DMS153 (cell line): ENCODE data around the gene ADAT3.
"Not testable (repeated sequence)": the region's sequence is repeated elsewhere in the genome, so short reads cannot be mapped to it uniquely, and the experiment has no call there.

Experiments used
- DNase-seq: peaks from one replicate; lab custom pipeline; 2025; lab: John Stamatoyannopoulos, UW

ADAT3 gene

GRCh38 chr19:1866693-1867348 lies 38.4 kb upstream of the ADAT3 start:
- DNase-seq: no peak

- DNase-seq: no peak
Observed at GRCh38 chr19:1867349-1867724, 37.9 kb upstream of the ADAT3 start.

GRCh38 chr19:1868971-1869370 lies 36.2 kb upstream of the ADAT3 start:
- DNase-seq: no peak

GRCh38 chr19:1871140-1871597 lies 34.0 kb upstream of the ADAT3 start:
- DNase-seq: no peak

- no peak for DNase-seq
Observed at GRCh38 chr19:1871630-1872029, 33.6 kb upstream of the ADAT3 start.

GRCh38 chr19:1872807-1873523 lies 32.2 kb upstream of the ADAT3 start:
- DNase-seq: no peak

GRCh38 chr19:1873524-1874473 lies 31.4 kb upstream of the ADAT3 start:
- no peak for DNase-seq

- no peak for DNase-seq
Observed at GRCh38 chr19:1874554-1875185, 30.5 kb upstream of the ADAT3 start.

- not testable (repeated sequence) for DNase-seq
Observed at GRCh38 chr19:1875265-1875645, 29.9 kb upstream of the ADAT3 start.

GRCh38 chr19:1875646-1876495 lies 29.3 kb upstream of the ADAT3 start:
- DNase-seq: peak; percentile 52

- DNase-seq: not testable (repeated sequence)
Observed at GRCh38 chr19:1876496-1877279, 28.5 kb upstream of the ADAT3 start.

GRCh38 chr19:1877280-1877660 lies 27.9 kb upstream of the ADAT3 start:
- not testable (repeated sequence) for DNase-seq

GRCh38 chr19:1878583-1878982 lies 26.6 kb upstream of the ADAT3 start:
- not testable (repeated sequence) for DNase-seq

- DNase-seq: not testable (repeated sequence)
Observed at GRCh38 chr19:1879982-1880381, 25.2 kb upstream of the ADAT3 start.

- DNase-seq: no peak
Observed at GRCh38 chr19:1880611-1881392, 24.4 kb upstream of the ADAT3 start.

- not testable (repeated sequence) for DNase-seq
Observed at GRCh38 chr19:1881393-1882088, 23.7 kb upstream of the ADAT3 start.

GRCh38 chr19:1882089-1882785 lies 23.0 kb upstream of the ADAT3 start:
- DNase-seq: no peak
